Measurements from ENCODE around the gene FTCD. TPM values are rescaled to one million over a fixed set of nuclear protein-coding genes. Genes with fewer than 3 reads are reported as not detected.
A peak's percentile ranks its signal among the peaks of the same experiment; 100 is the strongest.

FTCD gene
- total RNA-seq, 1 experiment from 2014 or later, result 6.7 TPM

DNA sequence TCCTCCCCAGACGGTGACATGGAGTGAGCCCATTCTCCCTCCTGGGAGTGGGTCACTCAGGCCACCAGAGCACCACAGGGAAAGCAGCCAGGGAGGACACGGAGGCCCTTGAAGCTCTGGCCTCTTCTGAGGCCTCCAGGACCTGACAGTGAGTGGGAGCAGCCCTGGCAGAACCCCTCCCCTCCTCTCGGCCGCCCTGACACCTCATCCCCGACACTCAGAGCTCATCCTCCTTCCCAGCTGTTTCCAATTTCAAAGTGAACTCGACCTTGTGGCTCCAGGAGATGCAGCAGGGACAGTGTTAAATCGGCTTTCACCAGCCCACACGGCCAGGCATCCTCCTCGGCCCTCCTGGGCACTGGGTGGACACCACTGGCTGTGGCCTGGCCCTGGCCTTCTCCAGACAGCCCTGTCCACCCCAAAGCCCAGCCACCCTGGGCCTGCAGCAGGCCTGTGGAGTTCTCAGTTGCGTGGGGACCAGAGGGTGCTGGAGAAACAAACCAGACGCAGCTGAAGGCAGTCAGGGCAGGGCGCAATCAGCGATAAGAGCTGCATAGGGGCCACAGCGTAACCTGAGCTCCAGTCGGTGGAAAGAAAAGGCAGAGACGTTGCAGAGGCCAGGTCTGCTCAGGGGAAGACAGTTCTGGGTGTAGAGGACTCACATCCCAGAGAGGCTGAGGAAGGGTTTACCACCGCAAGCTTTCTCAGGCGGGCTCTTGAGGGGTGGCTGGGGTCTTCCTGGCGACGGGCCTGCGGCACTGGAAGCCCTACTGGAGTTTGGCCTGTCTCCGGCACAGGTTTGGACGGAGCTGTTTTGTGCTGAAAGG lies 27.1 kb downstream of the FTCD start:
- Histone ChIP-seq H4K91ac (ENCODE audit: insufficient read length, low read depth, low read length) (no peak overlapping the region), H3K23ac (ENCODE audit: insufficient read length, low read depth, low read length) (no peak overlapping the region), H3K79me2 (ENCODE audit: insufficient read depth, low read length) (no peaks in the 10 kb centered on the region), H2BK5ac (ENCODE audit: insufficient read length, low read length) (no peak overlapping the region), H3K18ac (ENCODE audit: insufficient read length, low read depth, low read length) (no peak overlapping the region), H3K4me1 (ENCODE audit: insufficient read depth, low read length) (no peaks in the 10 kb centered on the region), H3K23me2 (ENCODE audit: insufficient read length, low read depth, low read length, poor library complexity, severe bottlenecking) (no peaks in the 10 kb centered on the region), H3K27ac (ENCODE audit: insufficient read length, low read depth, low read length) (no peak overlapping the region), H4K20me1 (ENCODE audit: control insufficient read depth, insufficient read depth, insufficient read length) (no peaks in the 10 kb centered on the region), H2BK12ac (ENCODE audit: insufficient read length, low read depth, low read length) (no peak overlapping the region), H4K5ac (ENCODE audit: insufficient read length, low read depth, low read length) (no peak overlapping the region), H2BK20ac (ENCODE audit: low read depth, low read length, poor library complexity, severe bottlenecking) (no peak overlapping the region), H2AFZ (ENCODE audit: low read length) (no peak overlapping the region), H3K4me2 (ENCODE audit: insufficient read depth, insufficient read length, low read length) (no peak overlapping the region), H3K27me3 (ENCODE audit: insufficient read depth, low read length) (no peaks in the 10 kb centered on the region), H2AK5ac (ENCODE audit: insufficient read length, low read length) (no peak overlapping the region), H2BK15ac (ENCODE audit: low read depth, low read length) (no peak overlapping the region), H3K79me1 (ENCODE audit: insufficient read depth, low read depth, low read length, poor library complexity, severe bottlenecking) (no peaks in the 10 kb centered on the region), H3K9me3 (ENCODE audit: control insufficient read depth, low read depth, low read length) (no peaks in the 10 kb centered on the region), H3K9ac (ENCODE audit: extremely low read depth, insufficient read length, low read length) (no peak overlapping the region), H3K14ac (ENCODE audit: insufficient read depth, low read length) (no peak overlapping the region), H2BK120ac (ENCODE audit: low read depth, low read length, poor library complexity, severe bottlenecking) (no peak overlapping the region), H3T11ph (ENCODE audit: low read length) (no peak overlapping the region), H4K8ac (replicated peaks; ENCODE audit: insufficient read length, low read depth, low read length) (no peak overlapping the region), H3K56ac (ENCODE audit: insufficient read length, low read depth, low read length) (no peak overlapping the region), H3K4ac (ENCODE audit: low read depth, low read length) (no peak overlapping the region)
- H3K4me3 Mint-ChIP-seq, result no peak overlapping the region
- TF ChIP-seq, protein P1, sequence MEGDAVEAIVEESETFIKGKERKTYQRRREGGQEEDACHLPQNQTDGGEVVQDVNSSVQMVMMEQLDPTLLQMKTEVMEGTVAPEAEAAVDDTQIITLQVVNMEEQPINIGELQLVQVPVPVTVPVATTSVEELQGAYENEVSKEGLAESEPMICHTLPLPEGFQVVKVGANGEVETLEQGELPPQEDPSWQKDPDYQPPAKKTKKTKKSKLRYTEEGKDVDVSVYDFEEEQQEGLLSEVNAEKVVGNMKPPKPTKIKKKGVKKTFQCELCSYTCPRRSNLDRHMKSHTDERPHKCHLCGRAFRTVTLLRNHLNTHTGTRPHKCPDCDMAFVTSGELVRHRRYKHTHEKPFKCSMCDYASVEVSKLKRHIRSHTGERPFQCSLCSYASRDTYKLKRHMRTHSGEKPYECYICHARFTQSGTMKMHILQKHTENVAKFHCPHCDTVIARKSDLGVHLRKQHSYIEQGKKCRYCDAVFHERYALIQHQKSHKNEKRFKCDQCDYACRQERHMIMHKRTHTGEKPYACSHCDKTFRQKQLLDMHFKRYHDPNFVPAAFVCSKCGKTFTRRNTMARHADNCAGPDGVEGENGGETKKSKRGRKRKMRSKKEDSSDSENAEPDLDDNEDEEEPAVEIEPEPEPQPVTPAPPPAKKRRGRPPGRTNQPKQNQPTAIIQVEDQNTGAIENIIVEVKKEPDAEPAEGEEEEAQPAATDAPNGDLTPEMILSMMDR (conservative IDR thresholded peaks at IDR 0.05), result no peak
- peaks cover 5 to 24% (median 12%) of the 10 kb centered on the region in 3 experiments; a peak in 6 of 7 replicates for H3K36me3 Mint-ChIP-seq (ENCODE audit: insufficient read depth in 1 of 3, low read depth in 3 of 3)
- no peaks in the 10 kb centered on the region; the same call in 1 of the 2 replicates for H3K27me3 Mint-ChIP-seq (ENCODE audit: low read depth)
- H3K27ac Mint-ChIP-seq, result peak overlapping the region; percentile 41 to 90 (median 78); a peak in 3 of 7 replicates
- H3K9me3 Mint-ChIP-seq, result no peaks in the 10 kb centered on the region; a peak in 1 of 5 replicates
- H3K4me1 Mint-ChIP-seq, result peaks cover 0 to 15% of the 10 kb centered on the region in 2 experiments; a peak in 2 of 4 replicates
- WGBS (ENCODE audit: extremely low coverage, insufficient read length, low lambda C conversion rate), result no CpG with 5 or more reads among the region's 23 CpGs
- no peak for DNase-seq
